ENCODE results near the gene PES1. TPM values are rescaled to one million over a fixed set of nuclear protein-coding genes. Genes with fewer than 3 reads are reported as not detected.
"Not testable (repeated sequence)": the region's sequence is repeated elsewhere in the genome, so short reads cannot be mapped to it uniquely, and the experiment has no call there.

Gene PES1
- total and polyA plus RNA-seq, 11 donors: 15.7 to 60.9 (median 27.8) TPM

- Histone ChIP-seq H3K36me3 (no peaks in the 10 kb centered on the region), H3K9me3 (no peaks in the 10 kb centered on the region), H3K27ac (no peak overlapping the region), H3K27me3 (peaks cover 0 to 7% (median 0%) of the 10 kb centered on the region in 9 donors), H3K4me3 (no peak overlapping the region), H3K4me1 (no peaks in the 10 kb centered on the region)
- TF ChIP-seq POLR2A (IDR thresholded peaks at IDR 0.05) (no peak), CTCF (IDR thresholded peaks at IDR 0.05) (no peak)
- intact Hi-C loops (cut with DNase I): no loop called here
- DNase-seq: no peak
- ATAC-seq: no peak
- 62 to 83% (median 79%) methylated on average over 2 to 6 of the region's 6 CpGs for WGBS, 4 donors
These were observed 29.3 kb downstream of the PES1 start for GRCh38 chr22:30562366-30562765.

- Histone ChIP-seq H3K9me3 (no peaks in the 10 kb centered on the region), H3K4me1 (no peaks in the 10 kb centered on the region), H3K36me3 (no peaks in the 10 kb centered on the region), H3K27ac (no peak overlapping the region), H3K4me3 (no peak overlapping the region), H3K27me3 (peaks cover 0 to 3% (median 0%) of the 10 kb centered on the region in 9 donors)
- intact Hi-C loops (cut with DNase I): no loop called here
- no peak for TF ChIP-seq POLR2A (IDR thresholded peaks at IDR 0.05)
- 52 to 76% (median 61%) methylated on average over 4 to 10 of the region's 10 CpGs for WGBS, 4 donors
- ATAC-seq (no peak), DNase-seq (no peak)
These were observed 30.1 kb downstream of the PES1 start for GRCh38 chr22:30561402-30562189.

- 86 to 92% (median 88%) methylated on average over 11 of the region's 11 CpGs for WGBS, 4 donors
- ATAC-seq; H3K4me1 ChIP-seq; intact Hi-C loops (cut with DNase I); H3K36me3 ChIP-seq; H3K9me3 ChIP-seq; H3K4me3 ChIP-seq; H3K27me3 ChIP-seq; DNase-seq; H3K27ac ChIP-seq: not testable (repeated sequence)
These were observed 31.0 kb downstream of the PES1 start for GRCh38 chr22:30560643-30561202.

- no peak overlapping the region for H3K4me3 ChIP-seq
- TF ChIP-seq CTCF (IDR thresholded peaks at IDR 0.05) (no peak), POLR2A (IDR thresholded peaks at IDR 0.05) (no peak)
- intact Hi-C loops (cut with DNase I): no loop called here
- DNase-seq (no peak), ATAC-seq (no peak)
- no peaks in the 10 kb centered on the region for H3K4me1 ChIP-seq
- H3K36me3 ChIP-seq: no peaks in the 10 kb centered on the region
- 77 to 83% (median 81%) methylated on average over 6 of the region's 6 CpGs for WGBS, 4 donors
- H3K9me3 ChIP-seq: no peaks in the 10 kb centered on the region
- H3K27me3 ChIP-seq: no peaks in the 10 kb centered on the region
- H3K27ac ChIP-seq: no peak overlapping the region
These were observed 31.8 kb downstream of the PES1 start for GRCh38 chr22:30559889-30560288.

- TF ChIP-seq CTCF (IDR thresholded peaks at IDR 0.05) (no peak), POLR2A (IDR thresholded peaks at IDR 0.05) (no peak)
- H3K27ac ChIP-seq: no peak overlapping the region
These were observed 34.5 kb downstream of the PES1 start for GRCh38 chr22:30557243-30557642.

More at GRCh38 chr22:30557243-30557642, 34.5 kb downstream of the PES1 start:
- H3K9me3 ChIP-seq: no peaks in the 10 kb centered on the region
- DNase-seq (no peak), ATAC-seq (no peak)
- no peaks in the 10 kb centered on the region for H3K27me3 ChIP-seq
- H3K4me1 ChIP-seq: no peaks in the 10 kb centered on the region
- 66 to 76% (median 74%) methylated on average over 4 to 8 of the region's 8 CpGs for WGBS, 4 donors
- H3K36me3 ChIP-seq: no peaks in the 10 kb centered on the region
- no peak overlapping the region for H3K4me3 ChIP-seq
- intact Hi-C loops (cut with DNase I): no loop called here

Measured in heart left ventricle (tissue), 16 donors.